ENCODE results near the gene BLTP1.

DNA sequence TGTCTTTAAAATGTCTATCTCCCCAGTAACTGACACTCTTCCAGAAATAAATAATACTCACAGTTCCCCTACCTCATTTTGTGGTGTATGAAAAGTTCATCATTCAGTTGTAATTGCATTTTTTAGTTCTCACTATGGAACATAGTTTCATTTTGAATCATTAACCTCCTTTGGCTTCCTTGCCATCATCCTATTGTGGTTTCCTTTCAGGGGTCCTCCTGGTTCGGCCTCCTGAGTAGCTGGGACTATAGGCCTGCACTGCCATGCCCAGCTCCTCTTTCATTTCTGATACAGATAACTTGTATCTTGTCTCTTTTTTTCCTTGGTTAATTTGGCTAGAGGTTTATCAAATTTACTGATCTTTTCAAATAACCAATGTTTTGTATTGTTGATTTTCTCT is 23.1 kb upstream of the BLTP1 start:
- no peak for TF ChIP-seq EZH2 (IDR thresholded peaks at IDR 0.05)
- TF ChIP-seq, protein P1, sequence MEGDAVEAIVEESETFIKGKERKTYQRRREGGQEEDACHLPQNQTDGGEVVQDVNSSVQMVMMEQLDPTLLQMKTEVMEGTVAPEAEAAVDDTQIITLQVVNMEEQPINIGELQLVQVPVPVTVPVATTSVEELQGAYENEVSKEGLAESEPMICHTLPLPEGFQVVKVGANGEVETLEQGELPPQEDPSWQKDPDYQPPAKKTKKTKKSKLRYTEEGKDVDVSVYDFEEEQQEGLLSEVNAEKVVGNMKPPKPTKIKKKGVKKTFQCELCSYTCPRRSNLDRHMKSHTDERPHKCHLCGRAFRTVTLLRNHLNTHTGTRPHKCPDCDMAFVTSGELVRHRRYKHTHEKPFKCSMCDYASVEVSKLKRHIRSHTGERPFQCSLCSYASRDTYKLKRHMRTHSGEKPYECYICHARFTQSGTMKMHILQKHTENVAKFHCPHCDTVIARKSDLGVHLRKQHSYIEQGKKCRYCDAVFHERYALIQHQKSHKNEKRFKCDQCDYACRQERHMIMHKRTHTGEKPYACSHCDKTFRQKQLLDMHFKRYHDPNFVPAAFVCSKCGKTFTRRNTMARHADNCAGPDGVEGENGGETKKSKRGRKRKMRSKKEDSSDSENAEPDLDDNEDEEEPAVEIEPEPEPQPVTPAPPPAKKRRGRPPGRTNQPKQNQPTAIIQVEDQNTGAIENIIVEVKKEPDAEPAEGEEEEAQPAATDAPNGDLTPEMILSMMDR (IDR thresholded peaks at IDR 0.05) = no peak

Measured in neural progenitor cell (in vitro differentiated cells).